HEK293T (cell line): ENCODE results near the gene THSD4.

Experiments used
- ARNT ChIP-seq: fragments of 450-650 bp; IDR thresholded peaks from 2 replicates; pipeline ENCODE4 v1.6.1; 2017; ENCODE audit warnings: mild to moderate bottlenecking
- BHLHE40 ChIP-seq: fragments of 450-650 bp; IDR thresholded peaks from 2 replicates; pipeline ENCODE4 v1.6.1; 2016; ENCODE audit warnings: mild to moderate bottlenecking, moderate library complexity, borderline replicate concordance
- CTBP1 ChIP-seq: fragments of 450-650 bp; IDR thresholded peaks from 2 replicates; pipeline ENCODE4 v1.6.1; 2016; ENCODE audit warnings: borderline replicate concordance
- ELF4 ChIP-seq: fragments of 450-650 bp; IDR thresholded peaks from 2 replicates; pipeline ENCODE4 v1.6.1; 2017; ENCODE audit warnings: antibody characterized with exemption
- FOXM1 ChIP-seq: fragments of 450-650 bp; IDR thresholded peaks from 2 replicates; pipeline ENCODE4 v1.6.1; 2017; ENCODE audit warnings: mild to moderate bottlenecking, borderline replicate concordance
- L3MBTL2 ChIP-seq: fragments of 450-650 bp; conservative IDR thresholded peaks from 2 replicates; pipeline ENCODE4 v1.6.1; 2016; ENCODE audit warnings: mild to moderate bottlenecking
- NFRKB ChIP-seq: fragments of 450-650 bp; IDR thresholded peaks from 2 replicates; pipeline ENCODE4 v1.6.1; 2016; ENCODE audit warnings: mild to moderate bottlenecking, moderate library complexity
- SP1 ChIP-seq: fragments of 450-650 bp; IDR thresholded peaks from 2 replicates; pipeline ENCODE4 v1.6.1; 2017
- ZNF384 ChIP-seq: fragments of 450-650 bp; IDR thresholded peaks from 2 replicates; pipeline ENCODE4 v1.6.1; 2016
- TF ChIP-seq, protein P1 (sequence below): fragments of 450-650 bp; IDR thresholded peaks from 2 replicates; pipeline ENCODE4 v1.6.1; 2016

- TF ChIP-seq SP1 = no peak
- TF ChIP-seq FOXM1 = no peak
- TF ChIP-seq ARNT = no peak
- TF ChIP-seq, protein P1, sequence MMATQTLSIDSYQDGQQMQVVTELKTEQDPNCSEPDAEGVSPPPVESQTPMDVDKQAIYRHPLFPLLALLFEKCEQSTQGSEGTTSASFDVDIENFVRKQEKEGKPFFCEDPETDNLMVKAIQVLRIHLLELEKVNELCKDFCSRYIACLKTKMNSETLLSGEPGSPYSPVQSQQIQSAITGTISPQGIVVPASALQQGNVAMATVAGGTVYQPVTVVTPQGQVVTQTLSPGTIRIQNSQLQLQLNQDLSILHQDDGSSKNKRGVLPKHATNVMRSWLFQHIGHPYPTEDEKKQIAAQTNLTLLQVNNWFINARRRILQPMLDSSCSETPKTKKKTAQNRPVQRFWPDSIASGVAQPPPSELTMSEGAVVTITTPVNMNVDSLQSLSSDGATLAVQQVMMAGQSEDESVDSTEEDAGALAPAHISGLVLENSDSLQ = no peak
- TF ChIP-seq CTBP1 = no peak
- TF ChIP-seq ZNF384 = no peak
- no peak for TF ChIP-seq BHLHE40
- TF ChIP-seq L3MBTL2 = no peak
- TF ChIP-seq NFRKB = no peak
- TF ChIP-seq ELF4 = no peak
These were observed 213.8 kb downstream of the THSD4 start for GRCh38 chr15:71329041-71329440.
